GM12865 (cell line): ENCODE results near the gene MRGPRX1.

Experiments used
- DNase-seq: peaks from one replicate; pipeline ENCODE4 v3.0.0; 2010; ENCODE audit warnings: low read depth
- H3K4me3 ChIP-seq: 2 replicates; pipeline ENCODE4 v1.5.1; 2011; ENCODE audit warnings: mild to moderate bottlenecking, low read depth, low read length, control low read depth
- TF ChIP-seq, protein P1 (sequence below): IDR thresholded peaks from 2 replicates; pipeline ENCODE4 v1.5.1; 2011; ENCODE audit warnings: low read length, control low read depth, low read depth, inconsistent platforms; ENCODE audit not compliant: insufficient read depth; ENCODE audit errors: missing control alignments

Gene MRGPRX1

DNA sequence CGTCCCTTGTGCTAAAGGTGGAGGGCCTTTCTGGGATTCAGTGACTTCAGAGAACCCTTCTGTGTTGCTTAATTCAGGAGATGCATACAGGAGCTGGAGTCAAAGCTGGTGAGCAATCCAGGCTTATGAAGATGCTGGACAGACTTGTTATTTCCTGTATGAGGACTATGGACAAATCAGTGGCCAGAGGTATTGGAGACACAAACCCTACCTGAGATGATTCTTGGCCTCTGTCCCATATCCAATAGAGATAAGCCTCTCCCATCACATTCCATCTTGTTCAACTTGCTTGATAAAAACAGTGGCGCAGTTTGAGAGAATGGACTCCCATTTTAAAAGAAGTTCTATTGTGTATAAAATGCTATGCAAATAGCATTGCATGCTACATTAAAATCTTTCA lies at the start of gene MRGPRX1:
Gene MRGPRX1, minus strand, starts transcription at position 101 of the 400 bp plus-strand sequence. CDS start 4,630 bp downstream, outside the sequence.
- no peak for DNase-seq
- no peak within 1 kb of the TSS for H3K4me3 ChIP-seq
- TF ChIP-seq, protein P1, sequence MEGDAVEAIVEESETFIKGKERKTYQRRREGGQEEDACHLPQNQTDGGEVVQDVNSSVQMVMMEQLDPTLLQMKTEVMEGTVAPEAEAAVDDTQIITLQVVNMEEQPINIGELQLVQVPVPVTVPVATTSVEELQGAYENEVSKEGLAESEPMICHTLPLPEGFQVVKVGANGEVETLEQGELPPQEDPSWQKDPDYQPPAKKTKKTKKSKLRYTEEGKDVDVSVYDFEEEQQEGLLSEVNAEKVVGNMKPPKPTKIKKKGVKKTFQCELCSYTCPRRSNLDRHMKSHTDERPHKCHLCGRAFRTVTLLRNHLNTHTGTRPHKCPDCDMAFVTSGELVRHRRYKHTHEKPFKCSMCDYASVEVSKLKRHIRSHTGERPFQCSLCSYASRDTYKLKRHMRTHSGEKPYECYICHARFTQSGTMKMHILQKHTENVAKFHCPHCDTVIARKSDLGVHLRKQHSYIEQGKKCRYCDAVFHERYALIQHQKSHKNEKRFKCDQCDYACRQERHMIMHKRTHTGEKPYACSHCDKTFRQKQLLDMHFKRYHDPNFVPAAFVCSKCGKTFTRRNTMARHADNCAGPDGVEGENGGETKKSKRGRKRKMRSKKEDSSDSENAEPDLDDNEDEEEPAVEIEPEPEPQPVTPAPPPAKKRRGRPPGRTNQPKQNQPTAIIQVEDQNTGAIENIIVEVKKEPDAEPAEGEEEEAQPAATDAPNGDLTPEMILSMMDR: no peak

DNA sequence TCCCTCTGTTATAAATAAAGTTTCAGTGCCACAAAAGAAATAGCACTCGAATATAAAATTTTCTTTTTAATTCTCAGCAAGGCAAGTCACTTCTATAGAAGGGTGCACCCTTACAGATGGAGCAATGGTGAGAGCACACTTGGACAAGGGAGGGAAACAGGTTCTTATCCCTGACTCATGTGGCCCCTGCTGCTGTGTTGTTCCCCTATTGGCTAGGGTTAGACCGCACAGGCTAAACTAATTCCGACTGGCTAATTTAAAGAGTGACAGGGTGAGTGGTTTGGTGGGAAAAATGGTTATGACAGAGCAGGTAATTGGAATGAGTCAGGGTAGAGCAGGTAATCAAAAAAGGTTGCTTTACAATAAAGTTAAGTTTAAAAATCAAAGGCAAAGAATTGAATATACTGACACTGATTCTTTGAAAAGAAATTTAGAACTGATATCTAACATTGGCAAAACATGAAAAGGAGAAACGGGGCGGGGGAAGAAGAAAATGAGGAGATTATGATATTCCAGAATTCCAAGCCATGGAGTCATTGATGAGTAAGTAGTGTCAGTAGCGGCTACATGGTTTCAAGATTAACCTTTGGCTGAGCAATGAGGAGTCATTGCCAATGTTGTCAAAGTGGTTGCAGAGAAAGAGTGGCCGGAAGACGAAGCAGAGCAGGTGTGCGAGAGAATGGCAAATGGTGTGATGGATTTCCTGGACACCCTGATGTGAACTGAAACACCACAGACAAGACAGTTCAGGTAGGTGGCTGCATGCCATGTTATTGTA lies 48.4 kb upstream of the MRGPRX1 start:
- no peak for DNase-seq
- TF ChIP-seq, protein P1: no peak
- no peak overlapping the region for H3K4me3 ChIP-seq

DNA sequence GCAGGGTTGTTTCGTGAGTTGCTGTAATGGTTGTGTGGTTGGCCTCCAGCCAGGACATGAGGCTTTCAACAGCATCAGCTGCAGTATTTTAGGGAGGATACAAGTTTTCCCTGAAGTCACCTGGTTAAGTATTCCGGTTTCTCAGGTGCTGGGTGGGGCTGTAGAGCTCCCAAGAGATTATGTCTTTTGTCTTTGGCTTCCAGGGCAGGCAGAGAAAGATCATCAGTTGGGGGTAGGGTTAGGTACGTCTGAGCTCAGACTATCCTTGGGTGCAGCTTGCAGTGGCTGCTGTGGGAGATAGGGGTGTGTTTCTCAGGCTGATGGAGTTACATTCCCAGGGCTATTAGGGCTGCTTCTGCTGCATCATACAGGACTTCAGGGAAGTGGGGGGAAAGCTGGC lies 47.5 kb upstream of the MRGPRX1 start:
- TF ChIP-seq, protein P1: no peak
- DNase-seq: no peak
- no peak overlapping the region for H3K4me3 ChIP-seq

DNA sequence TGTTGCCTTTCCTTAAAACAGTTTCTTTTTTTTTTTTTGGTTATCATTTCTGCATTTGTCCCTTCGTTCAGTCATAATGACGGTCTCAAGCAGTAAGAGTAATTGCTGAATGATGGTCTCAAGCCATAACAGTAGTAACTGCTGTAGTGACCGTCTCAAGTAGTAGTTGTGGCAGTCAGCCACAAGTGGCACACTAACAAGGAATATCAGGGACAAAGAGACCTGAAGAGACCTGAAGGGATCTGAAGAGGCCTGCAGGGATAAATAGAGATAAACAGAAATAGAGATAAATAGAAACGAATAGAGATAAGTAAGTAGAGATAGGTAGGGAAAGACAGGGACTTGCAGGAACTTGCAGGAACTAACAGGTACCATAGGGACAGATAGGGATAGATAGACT lies 42.7 kb upstream of the MRGPRX1 start:
- no peak overlapping the region for H3K4me3 ChIP-seq
- TF ChIP-seq, protein P1: no peak
- DNase-seq: no peak

DNA sequence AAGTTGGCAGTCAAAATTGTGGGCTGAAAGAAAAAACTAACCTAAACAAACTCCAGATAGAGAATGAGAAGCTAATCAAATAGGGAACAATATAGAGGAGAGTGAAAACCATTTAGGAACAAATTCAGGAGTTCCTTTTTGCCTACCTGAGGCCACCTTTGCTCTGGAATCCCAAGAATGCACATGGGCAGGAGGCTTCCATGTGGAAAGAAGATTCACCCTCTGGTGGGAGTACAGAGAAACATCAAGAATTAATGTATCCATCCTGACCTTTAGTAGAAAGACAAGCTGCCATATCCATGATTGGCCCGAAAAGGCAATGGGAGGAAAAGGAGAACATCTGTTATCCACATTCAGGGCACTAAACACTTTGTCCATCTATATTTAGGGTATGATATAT lies 35.0 kb upstream of the MRGPRX1 start:
- TF ChIP-seq, protein P1: no peak
- DNase-seq: no peak
- no peak overlapping the region for H3K4me3 ChIP-seq

DNA sequence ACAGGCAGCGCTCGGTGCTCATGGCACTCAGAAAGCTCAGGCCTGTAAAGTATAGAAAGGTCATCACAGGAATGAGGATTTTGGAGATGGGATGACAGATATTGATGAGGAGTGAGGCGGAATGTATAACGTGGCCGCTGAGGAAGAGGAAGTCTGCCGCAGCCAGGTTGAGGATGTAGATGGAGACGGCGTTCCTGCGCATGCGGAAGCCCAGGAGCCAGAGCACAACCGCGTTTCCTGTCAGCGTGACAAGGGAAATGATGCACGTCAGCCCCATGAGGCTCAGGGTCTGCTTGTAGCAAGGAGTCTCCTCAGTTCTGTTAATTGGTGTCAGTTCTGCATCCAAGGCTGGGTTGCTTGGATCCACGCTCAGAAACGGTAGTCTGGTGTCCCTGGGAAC lies 33.1 kb upstream of the MRGPRX1 start:
- no peak overlapping the region for H3K4me3 ChIP-seq
- no peak for DNase-seq
- TF ChIP-seq, protein P1: no peak

DNA sequence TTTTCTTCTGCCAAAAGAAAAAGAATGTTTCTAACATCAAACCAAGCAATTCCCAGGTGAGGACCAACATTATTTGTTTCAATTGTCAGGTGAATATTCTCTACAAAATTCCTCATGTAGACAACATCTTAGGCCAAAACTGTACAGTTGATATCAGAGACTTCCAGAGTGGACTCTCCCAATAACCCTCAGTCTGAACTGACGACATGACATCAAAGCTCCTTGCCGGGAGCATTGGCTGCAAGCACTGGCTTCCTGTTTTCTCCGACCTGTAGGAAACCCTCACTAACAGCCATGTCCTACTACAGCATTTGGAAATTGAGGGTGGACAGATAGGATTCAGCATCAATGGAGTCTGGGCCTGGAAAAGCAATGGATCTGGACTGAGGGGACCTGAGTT lies 30.5 kb upstream of the MRGPRX1 start:
- DNase-seq: no peak
- TF ChIP-seq, protein P1: no peak
- H3K4me3 ChIP-seq: no peak overlapping the region
